Stimulated activated naive CD4-positive, alpha-beta T cell (primary cell): ENCODE results near the gene CARD19.
"Not testable (repeated sequence)": the region's sequence is repeated elsewhere in the genome, so short reads cannot be mapped to it uniquely, and the experiment has no call there.

Experiments used
- DNase-seq, 6 experiments: peaks; one replicate each; lab custom pipeline; 2025; lab: John Stamatoyannopoulos, UW

CARD19 gene

GRCh38 chr9:93107151-93107824 is 11.3 kb downstream of the CARD19 start:
- no peak for DNase-seq

- no peak for DNase-seq
Measured at GRCh38 chr9:93107825-93108161, 11.8 kb downstream of the CARD19 start.

- no peak for DNase-seq
Measured at GRCh38 chr9:93108291-93109041, 12.4 kb downstream of the CARD19 start.

- DNase-seq: no peak
Measured at GRCh38 chr9:93110311-93110855, 14.4 kb downstream of the CARD19 start.

- no peak for DNase-seq
Measured at GRCh38 chr9:93111001-93111370, 15.0 kb downstream of the CARD19 start.

- no peak for DNase-seq
Measured at GRCh38 chr9:93111371-93112115, 15.5 kb downstream of the CARD19 start.

GRCh38 chr9:93112116-93112863 is 16.3 kb downstream of the CARD19 start:
- no peak for DNase-seq

GRCh38 chr9:93112864-93113389 is 16.9 kb downstream of the CARD19 start:
- DNase-seq: no peak

- no peak for DNase-seq
Measured at GRCh38 chr9:93114169-93114983, 18.4 kb downstream of the CARD19 start.

GRCh38 chr9:93114984-93115335 is 18.9 kb downstream of the CARD19 start:
- DNase-seq: no peak

- DNase-seq: no peak
Measured at GRCh38 chr9:93115486-93116071, 19.6 kb downstream of the CARD19 start.

- DNase-seq: no peak
Measured at GRCh38 chr9:93116072-93116961, 20.3 kb downstream of the CARD19 start.

GRCh38 chr9:93117521-93117920 is 21.5 kb downstream of the CARD19 start:
- DNase-seq: not testable (repeated sequence)

GRCh38 chr9:93117924-93118862 is 22.2 kb downstream of the CARD19 start:
- no peak for DNase-seq

GRCh38 chr9:93118863-93119702 is 23.1 kb downstream of the CARD19 start:
- no peak for DNase-seq

GRCh38 chr9:93119703-93119952 is 23.6 kb downstream of the CARD19 start:
- no peak for DNase-seq

GRCh38 chr9:93119953-93120845 is 24.2 kb downstream of the CARD19 start:
- peak in 1 of 6 experiments; percentile 47 for DNase-seq
